HG03280 (cell line): ENCODE results near the gene PRKAG3.
"Not testable (repeated sequence)": the region's sequence is repeated elsewhere in the genome, so short reads cannot be mapped to it uniquely, and the experiment has no call there.

ENCODE experiments used
- ATAC-seq: cut with Tn5 transposase; IDR thresholded peaks from one replicate; pipeline ENCODE4 v1.9.1; 2021; ENCODE audit warnings: mild to moderate bottlenecking, moderate library complexity; ENCODE audit not compliant: unreplicated experiment

Gene PRKAG3

GRCh38 chr2:218785103-218785502, 46.5 kb downstream of the PRKAG3 start:
- no peak for ATAC-seq

GRCh38 chr2:218783688-218784087, 47.9 kb downstream of the PRKAG3 start:
- ATAC-seq, result no peak

GRCh38 chr2:218782528-218782844, 49.1 kb downstream of the PRKAG3 start:
- no peak for ATAC-seq

GRCh38 chr2:218781691-218782527, 49.7 kb downstream of the PRKAG3 start, which contains the start of gene CYP27A1:
TSS of gene CYP27A1 (plus strand) at chr2:218782147. CDS start at chr2:218782183, 36 bp downstream.
- no peak for ATAC-seq

GRCh38 chr2:218780851-218781690, 50.5 kb downstream of the PRKAG3 start:
- no peak for ATAC-seq

- ATAC-seq, result no peak
These were observed 51.6 kb downstream of the PRKAG3 start for GRCh38 chr2:218780046-218780445.

- ATAC-seq, result no peak
These were observed 54.2 kb downstream of the PRKAG3 start for GRCh38 chr2:218777276-218777990.

- no peak for ATAC-seq
These were observed 55.1 kb downstream of the PRKAG3 start for GRCh38 chr2:218776488-218776887.

- no peak for ATAC-seq
These were observed 57.7 kb downstream of the PRKAG3 start for GRCh38 chr2:218773881-218774280.

- not testable (repeated sequence) for ATAC-seq
These were observed 58.8 kb downstream of the PRKAG3 start for GRCh38 chr2:218772759-218773158.
